ENCODE data around the gene ANKMY1.

The ANKMY1 gene

GRCh38 chr2:240557808-240558207 is at the start of gene ANKMY1:
ANKMY1 (minus strand) TSS chr2:240557988; CDS start chr2:240557335, 653 bp downstream.
- DNase-seq (ENCODE audit: low spot score): no peak

GRCh38 chr2:240605867-240606743 is 48.3 kb upstream of the ANKMY1 start:
- no peak for DNase-seq (ENCODE audit: low spot score)

- DNase-seq (ENCODE audit: low spot score): peak; percentile 75
These were observed 47.3 kb upstream of the ANKMY1 start for GRCh38 chr2:240604939-240605716.

- peak; percentile 79 for DNase-seq (ENCODE audit: low spot score)
These were observed 46.6 kb upstream of the ANKMY1 start for GRCh38 chr2:240604291-240604938.

- DNase-seq (ENCODE audit: low spot score): no peak
These were observed 46.1 kb upstream of the ANKMY1 start for GRCh38 chr2:240603846-240604245.

- DNase-seq (ENCODE audit: low spot score): no peak
These were observed 45.5 kb upstream of the ANKMY1 start for GRCh38 chr2:240603081-240603835.

- peak; percentile 56 for DNase-seq (ENCODE audit: low spot score)
These were observed 44.7 kb upstream of the ANKMY1 start for GRCh38 chr2:240602266-240603050.

GRCh38 chr2:240601831-240602160 is 44.0 kb upstream of the ANKMY1 start:
- DNase-seq (ENCODE audit: low spot score): no peak

GRCh38 chr2:240601061-240601830 is 43.5 kb upstream of the ANKMY1 start:
- no peak for DNase-seq (ENCODE audit: low spot score)

- DNase-seq (ENCODE audit: low spot score): no peak
These were observed 42.7 kb upstream of the ANKMY1 start for GRCh38 chr2:240600451-240600961.

- no peak for DNase-seq (ENCODE audit: low spot score)
These were observed 41.4 kb upstream of the ANKMY1 start for GRCh38 chr2:240599141-240599583.

- DNase-seq (ENCODE audit: low spot score): no peak
These were observed 40.6 kb upstream of the ANKMY1 start for GRCh38 chr2:240598311-240598911.

- DNase-seq (ENCODE audit: low spot score): no peak
These were observed 39.8 kb upstream of the ANKMY1 start for GRCh38 chr2:240597419-240598181.

GRCh38 chr2:240597054-240597418 is 39.2 kb upstream of the ANKMY1 start:
- DNase-seq (ENCODE audit: low spot score): no peak

GRCh38 chr2:240596491-240596931 is 38.7 kb upstream of the ANKMY1 start:
- no peak for DNase-seq (ENCODE audit: low spot score)

- DNase-seq (ENCODE audit: low spot score): no peak
These were observed 38.3 kb upstream of the ANKMY1 start for GRCh38 chr2:240596080-240596460.

- no peak for DNase-seq (ENCODE audit: low spot score)
These were observed 37.7 kb upstream of the ANKMY1 start for GRCh38 chr2:240595381-240596079.
